IMR-90 (cell line): Measurements from ENCODE around the gene NCBP2.

Experiments
- CEBPB ChIP-seq: IDR thresholded peaks from 2 replicates; pipeline ENCODE4 v1.6.1; 2012; ENCODE audit warnings: low read depth, low read length, improper control_type of control experiment
- MAFK ChIP-seq: IDR thresholded peaks from 2 replicates; pipeline ENCODE4 v1.6.1; 2012; ENCODE audit warnings: low read depth, low read length, improper control_type of control experiment
- POLR2A ChIP-seq: IDR thresholded peaks from 2 replicates; pipeline ENCODE4 v1.6.1; 2012; ENCODE audit warnings: mild to moderate bottlenecking, low read depth, low read length
- RFX5 ChIP-seq: IDR thresholded peaks from 2 replicates; pipeline ENCODE4 v1.8.0; 2012; ENCODE audit warnings: low read depth, mild to moderate bottlenecking, low read length, moderate library complexity
- TF ChIP-seq, protein P1 (sequence below): fragments of 150-350 bp; IDR thresholded peaks from 2 replicates; pipeline ENCODE4 v1.6.1; 2016; ENCODE audit warnings: low read depth, mild to moderate bottlenecking, low read length, moderate library complexity, borderline replicate concordance
- TF ChIP-seq, protein P2 (sequence below): conservative IDR thresholded peaks from 2 replicates; pipeline ENCODE4 v1.5.1; 2012; ENCODE audit warnings: mild to moderate bottlenecking, low read depth, low read length, improper control_type of control experiment
- TF ChIP-seq, protein P3 (sequence below): fragments of 150-350 bp; IDR thresholded peaks from 2 replicates; pipeline ENCODE4 v1.6.1; 2017; ENCODE audit warnings: mild to moderate bottlenecking, antibody characterized with exemption, low read length, low read depth

DNA sequence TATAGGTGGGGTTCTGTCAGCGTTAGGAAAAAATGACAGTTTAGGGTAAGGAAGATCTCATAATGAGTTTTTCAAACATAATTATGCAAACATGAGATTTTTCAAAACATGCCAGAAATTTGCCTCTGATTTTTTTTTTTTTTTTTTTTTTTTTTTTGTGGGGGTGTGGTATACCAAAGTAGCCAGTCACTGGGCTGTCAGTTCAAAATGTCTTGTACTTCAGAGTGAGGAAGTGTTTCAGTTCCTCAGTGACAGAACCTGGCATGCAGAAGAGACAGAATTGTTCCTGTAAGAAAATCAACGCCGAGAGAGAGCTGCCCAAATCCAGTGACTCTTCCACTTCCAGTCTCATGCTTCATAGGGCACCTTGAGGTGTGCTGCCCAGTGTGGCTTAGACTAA, 9.7 kb downstream of the NCBP2 start:
- TF ChIP-seq POLR2A (no peak), RFX5 (no peak), CEBPB (no peak), MAFK (no peak)
- TF ChIP-seq, protein P1, sequence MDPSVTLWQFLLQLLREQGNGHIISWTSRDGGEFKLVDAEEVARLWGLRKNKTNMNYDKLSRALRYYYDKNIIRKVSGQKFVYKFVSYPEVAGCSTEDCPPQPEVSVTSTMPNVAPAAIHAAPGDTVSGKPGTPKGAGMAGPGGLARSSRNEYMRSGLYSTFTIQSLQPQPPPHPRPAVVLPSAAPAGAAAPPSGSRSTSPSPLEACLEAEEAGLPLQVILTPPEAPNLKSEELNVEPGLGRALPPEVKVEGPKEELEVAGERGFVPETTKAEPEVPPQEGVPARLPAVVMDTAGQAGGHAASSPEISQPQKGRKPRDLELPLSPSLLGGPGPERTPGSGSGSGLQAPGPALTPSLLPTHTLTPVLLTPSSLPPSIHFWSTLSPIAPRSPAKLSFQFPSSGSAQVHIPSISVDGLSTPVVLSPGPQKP = no peak
- TF ChIP-seq, protein P2, sequence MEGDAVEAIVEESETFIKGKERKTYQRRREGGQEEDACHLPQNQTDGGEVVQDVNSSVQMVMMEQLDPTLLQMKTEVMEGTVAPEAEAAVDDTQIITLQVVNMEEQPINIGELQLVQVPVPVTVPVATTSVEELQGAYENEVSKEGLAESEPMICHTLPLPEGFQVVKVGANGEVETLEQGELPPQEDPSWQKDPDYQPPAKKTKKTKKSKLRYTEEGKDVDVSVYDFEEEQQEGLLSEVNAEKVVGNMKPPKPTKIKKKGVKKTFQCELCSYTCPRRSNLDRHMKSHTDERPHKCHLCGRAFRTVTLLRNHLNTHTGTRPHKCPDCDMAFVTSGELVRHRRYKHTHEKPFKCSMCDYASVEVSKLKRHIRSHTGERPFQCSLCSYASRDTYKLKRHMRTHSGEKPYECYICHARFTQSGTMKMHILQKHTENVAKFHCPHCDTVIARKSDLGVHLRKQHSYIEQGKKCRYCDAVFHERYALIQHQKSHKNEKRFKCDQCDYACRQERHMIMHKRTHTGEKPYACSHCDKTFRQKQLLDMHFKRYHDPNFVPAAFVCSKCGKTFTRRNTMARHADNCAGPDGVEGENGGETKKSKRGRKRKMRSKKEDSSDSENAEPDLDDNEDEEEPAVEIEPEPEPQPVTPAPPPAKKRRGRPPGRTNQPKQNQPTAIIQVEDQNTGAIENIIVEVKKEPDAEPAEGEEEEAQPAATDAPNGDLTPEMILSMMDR = no peak
- TF ChIP-seq, protein P3, sequence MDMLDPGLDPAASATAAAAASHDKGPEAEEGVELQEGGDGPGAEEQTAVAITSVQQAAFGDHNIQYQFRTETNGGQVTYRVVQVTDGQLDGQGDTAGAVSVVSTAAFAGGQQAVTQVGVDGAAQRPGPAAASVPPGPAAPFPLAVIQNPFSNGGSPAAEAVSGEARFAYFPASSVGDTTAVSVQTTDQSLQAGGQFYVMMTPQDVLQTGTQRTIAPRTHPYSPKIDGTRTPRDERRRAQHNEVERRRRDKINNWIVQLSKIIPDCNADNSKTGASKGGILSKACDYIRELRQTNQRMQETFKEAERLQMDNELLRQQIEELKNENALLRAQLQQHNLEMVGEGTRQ = no peak
